ENCODE measurements around the gene ESYT2. TPM values are rescaled to one million over a fixed set of nuclear protein-coding genes. Genes with fewer than 3 reads are reported as not detected.

Gene ESYT2
- total and polyA plus RNA-seq, 2 of the 4 experiments (the other 2 are of a cell fraction): 26.7 to 69.9 TPM

DNA sequence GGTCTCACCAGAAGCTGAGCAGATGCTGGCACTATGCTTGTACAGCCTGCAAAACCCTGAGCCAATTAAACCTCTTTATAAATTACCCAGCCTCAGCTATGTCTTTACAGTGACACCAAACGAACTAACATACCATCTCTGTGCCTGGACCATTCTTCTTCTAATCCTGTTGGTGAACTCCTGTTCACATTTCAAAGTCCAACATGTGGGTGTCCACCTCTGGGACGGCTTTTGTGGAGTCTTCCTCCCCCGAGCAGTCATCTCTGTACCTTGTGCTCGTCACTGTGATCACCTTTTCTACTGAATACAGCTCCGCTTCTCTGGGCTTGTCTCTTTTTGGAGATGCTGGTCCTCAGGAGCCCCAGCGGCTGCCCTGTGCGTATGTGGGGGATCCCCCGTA is 7.4 kb upstream of the ESYT2 start:
- CTCF ChIA-PET: no interaction called here
- Histone ChIP-seq H3K4me3 (ENCODE audit: insufficient read depth, low read depth, low read length) (no peak overlapping the region), H2BK15ac (ENCODE audit: low read depth, low read length) (no peak overlapping the region), H3K23ac (ENCODE audit: low read depth, low read length) (no peak overlapping the region), H3K9ac (ENCODE audit: low read depth, low read length) (no peak overlapping the region), H4K5ac (ENCODE audit: low read depth, low read length) (no peak overlapping the region), H3K36me3 (ENCODE audit: control insufficient read depth, insufficient read depth, low read length) (no peaks in the 10 kb centered on the region), H2BK20ac (ENCODE audit: low read depth, low read length) (no peak overlapping the region), H3K56ac (ENCODE audit: extremely low read depth, insufficient read depth, low read length) (no peak overlapping the region), H2AFZ (replicated peaks; ENCODE audit: low read length, poor library complexity) (no peak overlapping the region), H4K20me1 (ENCODE audit: insufficient read depth, low read length) (no peaks in the 10 kb centered on the region), H3K9me3 (ENCODE audit: control insufficient read depth, insufficient read depth, low read length) (no peaks in the 10 kb centered on the region), H3K4me2 (ENCODE audit: low read depth, low read length) (no peak overlapping the region), H3K27ac (ENCODE audit: insufficient read depth, low read length) (no peak overlapping the region), H3K79me1 (ENCODE audit: low read depth in 1 of 2, low read length in 2 of 2) (no peaks in the 10 kb centered on the region), H3K18ac (ENCODE audit: low read depth, low read length) (no peak overlapping the region), H3K4ac (ENCODE audit: low read depth, low read length) (no peak overlapping the region), H4K91ac (ENCODE audit: insufficient read depth, low read depth, low read length) (no peak overlapping the region), H3K9me1 (ENCODE audit: insufficient read depth, low read length) (no peaks in the 10 kb centered on the region), H3K27me3 (ENCODE audit: control insufficient read depth, insufficient read depth, low read length) (peaks cover 3% of the 10 kb centered on the region), H2AK5ac (ENCODE audit: low read depth, low read length) (no peak overlapping the region), H3K14ac (replicated peaks; ENCODE audit: low read depth, low read length) (no peak overlapping the region), H2AK9ac (replicated peaks; ENCODE audit: low read depth, low read length, poor library complexity) (no peak overlapping the region), H2BK120ac (ENCODE audit: low read depth, low read length) (no peak overlapping the region), H2BK5ac (ENCODE audit: low read depth, low read length, poor library complexity, severe bottlenecking) (no peak overlapping the region), H4K8ac (ENCODE audit: low read depth in 2 of 2, low read length in 2 of 2) (no peak overlapping the region), H3K4me1 (ENCODE audit: control insufficient read depth, insufficient read depth, low read length) (no peaks in the 10 kb centered on the region)
- ATAC-seq (ENCODE audit: low read depth) (no peak), DNase-seq (no peak)
- dilution Hi-C loops (cut with HindIII; ENCODE audit: low sequenced_read_pairs, unreplicated experiment): no loop called here
- TF ChIP-seq, protein P1, sequence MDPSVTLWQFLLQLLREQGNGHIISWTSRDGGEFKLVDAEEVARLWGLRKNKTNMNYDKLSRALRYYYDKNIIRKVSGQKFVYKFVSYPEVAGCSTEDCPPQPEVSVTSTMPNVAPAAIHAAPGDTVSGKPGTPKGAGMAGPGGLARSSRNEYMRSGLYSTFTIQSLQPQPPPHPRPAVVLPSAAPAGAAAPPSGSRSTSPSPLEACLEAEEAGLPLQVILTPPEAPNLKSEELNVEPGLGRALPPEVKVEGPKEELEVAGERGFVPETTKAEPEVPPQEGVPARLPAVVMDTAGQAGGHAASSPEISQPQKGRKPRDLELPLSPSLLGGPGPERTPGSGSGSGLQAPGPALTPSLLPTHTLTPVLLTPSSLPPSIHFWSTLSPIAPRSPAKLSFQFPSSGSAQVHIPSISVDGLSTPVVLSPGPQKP (IDR thresholded peaks at IDR 0.05; ENCODE audit: borderline replicate concordance, low read depth, low read length): no peak
- TF ChIP-seq POLR2A (IDR thresholded peaks at IDR 0.05; ENCODE audit: low read depth, low read length) (no peak), MXI1 (IDR thresholded peaks at IDR 0.05; ENCODE audit: borderline replicate concordance, low read depth, low read length) (no peak), RAD21 (IDR thresholded peaks at IDR 0.05; ENCODE audit: low read length) (no peak), NFE2L2 (IDR thresholded peaks at IDR 0.05; ENCODE audit: low read depth, low read length) (no peak)
- TF ChIP-seq, protein P2, sequence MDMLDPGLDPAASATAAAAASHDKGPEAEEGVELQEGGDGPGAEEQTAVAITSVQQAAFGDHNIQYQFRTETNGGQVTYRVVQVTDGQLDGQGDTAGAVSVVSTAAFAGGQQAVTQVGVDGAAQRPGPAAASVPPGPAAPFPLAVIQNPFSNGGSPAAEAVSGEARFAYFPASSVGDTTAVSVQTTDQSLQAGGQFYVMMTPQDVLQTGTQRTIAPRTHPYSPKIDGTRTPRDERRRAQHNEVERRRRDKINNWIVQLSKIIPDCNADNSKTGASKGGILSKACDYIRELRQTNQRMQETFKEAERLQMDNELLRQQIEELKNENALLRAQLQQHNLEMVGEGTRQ (IDR thresholded peaks at IDR 0.05; ENCODE audit: low read depth, low read length): no peak
- POLR2A ChIA-PET (ENCODE audit: unreplicated experiment): no interaction called here
- no TSS peak for BruUV-seq (replicated peaks)
- intact Hi-C loops (cut with micrococcal nuclease): no loop called here
- WGBS, 2 experiments (ENCODE audit: extremely low coverage in 2 of 2, insufficient read length in 1 of 2): 70% methylated on average over 3 of the region's 8 CpGs; no CpG with 5 or more reads in 1 of the 2 experiments
- in situ Hi-C loops (cut with MboI; ENCODE audit: low sequenced_read_pairs): no loop called here
